Stimulated activated CD8-positive, alpha-beta memory T cell treated with anti-CD3 and anti-CD28 coated beads, Interleukin-12 subunit alpha, Interleukin-12 subunit beta, amount 100 ng/mL, for 4 hours (primary cell): Measurements from ENCODE around the gene CHCHD6.

ENCODE experiments used
- DNase-seq: peaks from one replicate; pipeline ENCODE4 v3.0.0-alpha.2; 2020; ENCODE audit warnings: low read depth

CHCHD6 gene

GRCh38 chr3:126979046-126979628, 275.1 kb downstream of the CHCHD6 start:
- no peak for DNase-seq

GRCh38 chr3:126980266-126980811, 276.3 kb downstream of the CHCHD6 start:
- DNase-seq, result no peak

GRCh38 chr3:126982126-126982470, 278.1 kb downstream of the CHCHD6 start:
- DNase-seq, result peak; percentile 57

GRCh38 chr3:126982471-126983175, 278.6 kb downstream of the CHCHD6 start, which contains the start of gene PLXNA1:
PLXNA1 (plus strand) TSS chr3:126983115; CDS start chr3:126988594, 5,479 bp downstream.
- peak; percentile 82 for DNase-seq

- no peak for DNase-seq
Observed at GRCh38 chr3:126983276-126983652, 279.2 kb downstream of the CHCHD6 start.

- DNase-seq, result no peak
Observed at GRCh38 chr3:126983653-126984390, 279.8 kb downstream of the CHCHD6 start.

- no peak for DNase-seq
Observed at GRCh38 chr3:126984391-126985131, 280.5 kb downstream of the CHCHD6 start.

GRCh38 chr3:126985132-126985985, 281.3 kb downstream of the CHCHD6 start:
- no peak for DNase-seq

- DNase-seq, result no peak
Observed at GRCh38 chr3:126986001-126986400, 282.0 kb downstream of the CHCHD6 start.

- no peak for DNase-seq
Observed at GRCh38 chr3:126987129-126987528, 283.1 kb downstream of the CHCHD6 start.

- no peak for DNase-seq
Observed at GRCh38 chr3:126987596-126987995, 283.6 kb downstream of the CHCHD6 start.

- DNase-seq, result no peak
Observed at GRCh38 chr3:126988451-126989021, 284.5 kb downstream of the CHCHD6 start.

GRCh38 chr3:126989316-126990023, 285.4 kb downstream of the CHCHD6 start:
- no peak for DNase-seq

GRCh38 chr3:126990024-126990700, 286.1 kb downstream of the CHCHD6 start:
- no peak for DNase-seq

- DNase-seq, result no peak
Observed at GRCh38 chr3:126990890-126991289, 286.9 kb downstream of the CHCHD6 start.

GRCh38 chr3:126991366-126992200, 287.5 kb downstream of the CHCHD6 start:
- DNase-seq, result no peak

- DNase-seq, result no peak
Observed at GRCh38 chr3:126992216-126992615, 288.2 kb downstream of the CHCHD6 start.

- no peak for DNase-seq
Observed at GRCh38 chr3:126992776-126993175, 288.7 kb downstream of the CHCHD6 start.

GRCh38 chr3:126993436-126993835, 289.4 kb downstream of the CHCHD6 start:
- no peak for DNase-seq
